Measurements from ENCODE around the gene ANKLE1. TPM values are rescaled to one million over a fixed set of nuclear protein-coding genes. Genes with fewer than 3 reads are reported as not detected.

Gene ANKLE1
- total and polyA plus RNA-seq, 8 donors = 0.04 to 0.59 (median 0.13) TPM; not detected in 1

- no peak for ATAC-seq
- FAIRE-seq = no peak
- H3K27ac ChIP-seq = no peak overlapping the region
- H3K36me3 ChIP-seq = no peaks in the 10 kb centered on the region
- DNase-seq = peak in 1 of 6 donors; percentile 64
- no peak overlapping the region for H3K4me3 ChIP-seq
- H3K27me3 ChIP-seq = no peaks in the 10 kb centered on the region
- 83 to 85% methylated on average over 23 of the region's 23 CpGs for WGBS, 2 donors
- TF ChIP-seq, protein P1, sequence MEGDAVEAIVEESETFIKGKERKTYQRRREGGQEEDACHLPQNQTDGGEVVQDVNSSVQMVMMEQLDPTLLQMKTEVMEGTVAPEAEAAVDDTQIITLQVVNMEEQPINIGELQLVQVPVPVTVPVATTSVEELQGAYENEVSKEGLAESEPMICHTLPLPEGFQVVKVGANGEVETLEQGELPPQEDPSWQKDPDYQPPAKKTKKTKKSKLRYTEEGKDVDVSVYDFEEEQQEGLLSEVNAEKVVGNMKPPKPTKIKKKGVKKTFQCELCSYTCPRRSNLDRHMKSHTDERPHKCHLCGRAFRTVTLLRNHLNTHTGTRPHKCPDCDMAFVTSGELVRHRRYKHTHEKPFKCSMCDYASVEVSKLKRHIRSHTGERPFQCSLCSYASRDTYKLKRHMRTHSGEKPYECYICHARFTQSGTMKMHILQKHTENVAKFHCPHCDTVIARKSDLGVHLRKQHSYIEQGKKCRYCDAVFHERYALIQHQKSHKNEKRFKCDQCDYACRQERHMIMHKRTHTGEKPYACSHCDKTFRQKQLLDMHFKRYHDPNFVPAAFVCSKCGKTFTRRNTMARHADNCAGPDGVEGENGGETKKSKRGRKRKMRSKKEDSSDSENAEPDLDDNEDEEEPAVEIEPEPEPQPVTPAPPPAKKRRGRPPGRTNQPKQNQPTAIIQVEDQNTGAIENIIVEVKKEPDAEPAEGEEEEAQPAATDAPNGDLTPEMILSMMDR (IDR thresholded peaks at IDR 0.05) = no peak
- H3K9me3 ChIP-seq = no peaks in the 10 kb centered on the region
- peaks cover 4 to 15% (median 14%) of the 10 kb centered on the region in 3 donors for H3K4me1 ChIP-seq
- intact Hi-C loops (cut with DNase I) = no loop called here
These were observed 17.7 kb upstream of the ANKLE1 start for GRCh38 chr19:17263712-17264640.

DNA sequence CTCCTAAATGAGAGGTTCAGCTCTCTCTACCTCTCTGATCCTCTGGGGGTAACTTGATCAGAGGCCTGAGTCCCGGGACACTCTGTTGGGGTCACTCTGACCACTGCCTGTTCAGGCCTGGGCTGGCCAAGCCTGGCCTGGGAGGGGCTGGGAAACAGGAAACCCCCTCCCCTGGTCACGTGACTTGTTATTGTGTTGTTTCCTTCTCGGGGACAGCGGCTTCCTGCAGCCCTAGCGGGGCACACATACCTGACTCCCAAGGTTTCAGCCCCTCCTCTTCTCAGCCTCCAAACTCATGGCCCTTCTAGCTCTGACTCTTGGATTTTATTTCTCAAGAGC, 17.1 kb upstream of the ANKLE1 start, which contains the start of gene USHBP1:
Gene USHBP1, minus strand, starts transcription at position 105 of the 339 bp plus-strand sequence. CDS start 446 bp downstream, outside the sequence.
- ATAC-seq (no peak), DNase-seq (no peak), FAIRE-seq (no peak)
- Histone ChIP-seq H3K4me3 (no peak within 1 kb of the TSS), H3K4me1 (peaks cover 4 to 9% (median 8%) of the 10 kb centered on the region in 3 donors), H3K27ac (no peak within 1 kb of the TSS), H3K36me3 (no peaks in the 10 kb centered on the region), H3K27me3 (no peaks in the 10 kb centered on the region), H3K9me3 (no peaks in the 10 kb centered on the region)
- TF ChIP-seq, protein P1 (IDR thresholded peaks at IDR 0.05) = no peak
- WGBS, 2 donors = 65 to 66% methylated on average over 5 of the region's 5 CpGs
- intact Hi-C loops (cut with DNase I) = no loop called here

GRCh38 chr19:17266026-17266425, 15.7 kb upstream of the ANKLE1 start:
- no peak for FAIRE-seq
- DNase-seq = no peak
- peaks cover 0 to 7% (median 0%) of the 10 kb centered on the region in 3 donors for H3K4me1 ChIP-seq
- H3K27ac ChIP-seq = no peak overlapping the region
- H3K9me3 ChIP-seq = no peaks in the 10 kb centered on the region
- WGBS, 2 donors = 88 to 89% methylated on average over 7 of the region's 7 CpGs
- TF ChIP-seq, protein P1 (IDR thresholded peaks at IDR 0.05) = no peak
- no peak overlapping the region for H3K4me3 ChIP-seq
- intact Hi-C loops (cut with DNase I) = no loop called here
- no peaks in the 10 kb centered on the region for H3K27me3 ChIP-seq
- no peak for ATAC-seq
- H3K36me3 ChIP-seq = no peaks in the 10 kb centered on the region

DNA sequence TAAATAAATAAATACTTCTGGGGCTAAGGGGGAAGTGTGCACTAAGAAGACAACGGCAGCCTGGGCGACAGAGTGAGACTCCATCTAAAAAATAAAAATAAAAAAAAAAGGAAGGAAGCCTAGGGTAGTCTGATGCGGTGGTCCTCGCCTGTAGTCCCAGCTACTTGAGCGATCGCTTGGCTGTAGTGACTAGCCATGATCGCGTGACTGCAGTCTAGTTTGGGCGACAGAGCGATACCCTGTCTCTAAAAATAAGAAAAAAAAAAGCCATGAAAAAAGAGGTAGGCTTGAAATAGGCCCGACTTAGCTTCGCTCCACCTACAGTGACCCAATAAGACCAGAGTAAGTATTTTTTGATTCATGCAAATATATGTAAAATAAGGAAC, 15.1 kb upstream of the ANKLE1 start:
- ATAC-seq (no peak), DNase-seq (no peak), FAIRE-seq (no peak)
- Histone ChIP-seq H3K4me3 (no peak overlapping the region), H3K9me3 (no peaks in the 10 kb centered on the region), H3K4me1 (peaks cover 0 to 7% (median 0%) of the 10 kb centered on the region in 3 donors), H3K36me3 (peaks cover 0 to 1% (median 0%) of the 10 kb centered on the region in 3 donors), H3K27ac (peak overlapping the region in 2 of 4 donors; percentile 41 to 48), H3K27me3 (no peaks in the 10 kb centered on the region)
- intact Hi-C loops (cut with DNase I) = no loop called here
- TF ChIP-seq, protein P1 (IDR thresholded peaks at IDR 0.05) = no peak
- 82 to 86% methylated on average over 12 of the region's 12 CpGs for WGBS, 2 donors
